Spleen (tissue), 11 donors: Measurements from ENCODE around the gene TEX54. TPM values are rescaled to one million over a fixed set of nuclear protein-coding genes. Genes with fewer than 3 reads are reported as not detected.

Experiments used
- DNase-seq: peaks from one replicate; pipeline ENCODE4 v3.0.0-alpha.2; 2020
- H3K27ac ChIP-seq, 8 donors: fragments of 200-600 bp; sonication (generic) in 7 of 8; 1 replicate in 4 of 8; 2 replicates in 4 of 8; pipeline versions ENCODE4 v1.5.0 to v1.8.0; 2016 to 2021; ENCODE audit warnings: inconsistent platforms in 4 of 8, mild to moderate bottlenecking in 4 of 8, moderate library complexity in 1 of 8
- H3K27me3 ChIP-seq, 7 donors: fragments of 200-600 bp; sonication (generic) in 6 of 7; replicated peaks in 1 of 7; 1 replicate in 4 of 7; 2 replicates in 3 of 7; pipeline versions ENCODE4 v1.5.0 to v1.8.0; 2016 to 2021; ENCODE audit warnings: inconsistent platforms in 3 of 7, mild to moderate bottlenecking in 1 of 7
- H3K36me3 ChIP-seq, 6 donors: fragments of 200-600 bp; sonication (generic) in 5 of 6; 1 replicate in 4 of 6; 2 replicates in 2 of 6; pipeline versions ENCODE4 v1.5.0 to v1.8.0; 2016 to 2021; ENCODE audit warnings: inconsistent platforms in 2 of 6
- H3K4me1 ChIP-seq, 6 donors: fragments of 200-600 bp; sonication (generic) in 5 of 6; 1 replicate in 3 of 6; 2 replicates in 3 of 6; pipeline versions ENCODE4 v1.5.0 to v1.8.0; 2016 to 2021; ENCODE audit warnings: inconsistent platforms in 3 of 6
- H3K4me3 ChIP-seq, 8 donors: fragments of 200-600 bp; sonication (generic) in 7 of 8; 1 replicate in 4 of 8; 2 replicates in 4 of 8; pipeline versions ENCODE4 v1.5.0 to v1.8.0; 2016 to 2021; ENCODE audit warnings: inconsistent platforms in 4 of 8, mild to moderate bottlenecking in 4 of 8, moderate library complexity in 2 of 8
- H3K9me3 ChIP-seq, 8 donors: fragments of 200-600 bp; sonication (generic) in 7 of 8; 1 replicate in 4 of 8; 2 replicates in 4 of 8; pipeline versions ENCODE4 v1.5.0 to v1.8.0; 2016 to 2021; ENCODE audit warnings: inconsistent platforms in 4 of 8
- CTCF ChIP-seq, 11 experiments: fragments of 200-600 bp in 7 of 11; fragments of 450-650 bp in 4 of 11; sonication (generic) in 4 of 11; IDR thresholded peaks in 8 of 11; conservative IDR thresholded peaks in 3 of 11; 1 replicate in 7 of 11; 2 replicates in 4 of 11; pipeline versions ENCODE4 v1.4.0 to v1.8.0; 2016 to 2021; ENCODE audit warnings: antibody characterized with exemption in 11 of 11, inconsistent platforms in 4 of 11, mild to moderate bottlenecking in 1 of 11
- POLR2A ChIP-seq, 3 donors: fragments of 450-650 bp; IDR thresholded peaks; one replicate each; pipeline ENCODE4 v1.5.1; 2017; ENCODE audit warnings: antibody characterized with exemption in 3 of 3, mild to moderate bottlenecking in 1 of 3
- POLR2AphosphoS5 ChIP-seq, 3 donors: sonication (generic); formaldehyde crosslinking; IDR thresholded peaks; one replicate each; pipeline ENCODE4 v1.5.1; 2017; ENCODE audit warnings: antibody characterized with exemption in 3 of 3
- WGBS, 5 donors: extraction: QIAGEN DNeasy Blood & Tissue Kit in 3 of 5; methylation state at CpG; one replicate each; pipeline versions ENCODE4 v1.1.5 to v1.1.7; 2013 to 2018; 5-methylcytosine and 5-hydroxymethylcytosine counted together
- intact Hi-C: fragments of 100-400 bp; cut with DNase I; formaldehyde crosslinking; loops from one replicate; pipeline ENCODE4 v1.15.0; 2023; ENCODE audit warnings: low total_unique reads
- polyA plus RNA-seq, 3 donors: library from polyadenylated mRNA; stranded (reverse); fragments of 200-250 nt; gene quantifications; one replicate each; pipeline ENCODE4 v1.2.1, GENCODE V29; 2013
- total RNA-seq, 7 donors: library from RNA; depleted of rRNA in 3 of 7; stranded (reverse); fragments of >200 nt in 3 of 7; fragmentation: NEBNext Ultra II Directional in 4 of 7; extraction: Animal tissue kit (Norgen Biotek cat#: 25700) in 4 of 7; gene quantifications; one replicate each; pipeline versions ENCODE4 v1.1.0 to v1.2.1, GENCODE V29; 2016 to 2021
- donor health status: healthy with polysubstance abuse.
- donor health status: DM: no; HTN: no; CAD: no; lungs with moderate emphysema.
- donor health status: DM: no; HTN: no; CAD: no.
- donor health status: Bipolar disorder and iron deficiency.
- donor health status: healthy.
- donor health status: DM: no; HTN: no; CAD: no.
- donor health status: DM: yes; HTN: yes; CAD: no.

Gene TEX54
- total and polyA plus RNA-seq, 10 donors = not detected

GRCh38 chr11:62858201-62858600 is 25.6 kb upstream of the TEX54 start:
- Histone ChIP-seq H3K27me3 (no peaks in the 10 kb centered on the region), H3K4me3 (peak overlapping the region in 1 of 8 donors; percentile 87), H3K27ac (peak overlapping the region in 1 of 8 donors; percentile 18), H3K9me3 (no peaks in the 10 kb centered on the region), H3K4me1 (peaks cover 23 to 61% (median 41%) of the 10 kb centered on the region in 6 donors), H3K36me3 (peaks cover 0 to 17% (median 13%) of the 10 kb centered on the region in 6 donors)
- peak; percentile 56 for DNase-seq
- intact Hi-C loops = loop anchor here (5.0 kb wide), 1 partner anchor 71 kb away; the partner anchor contains the start of gene TMEM179B
- 77 to 86% (median 86%) methylated on average over 7 of the region's 7 CpGs for WGBS, 5 donors
- no peak for TF ChIP-seq CTCF (IDR thresholded peaks at IDR 0.05 in 8 of 11, conservative IDR thresholded peaks at IDR 0.05 in 3 of 11)
- TF ChIP-seq POLR2AphosphoS5 (IDR thresholded peaks at IDR 0.05) = no peak
- TF ChIP-seq POLR2A (IDR thresholded peaks at IDR 0.05) = no peak

DNA sequence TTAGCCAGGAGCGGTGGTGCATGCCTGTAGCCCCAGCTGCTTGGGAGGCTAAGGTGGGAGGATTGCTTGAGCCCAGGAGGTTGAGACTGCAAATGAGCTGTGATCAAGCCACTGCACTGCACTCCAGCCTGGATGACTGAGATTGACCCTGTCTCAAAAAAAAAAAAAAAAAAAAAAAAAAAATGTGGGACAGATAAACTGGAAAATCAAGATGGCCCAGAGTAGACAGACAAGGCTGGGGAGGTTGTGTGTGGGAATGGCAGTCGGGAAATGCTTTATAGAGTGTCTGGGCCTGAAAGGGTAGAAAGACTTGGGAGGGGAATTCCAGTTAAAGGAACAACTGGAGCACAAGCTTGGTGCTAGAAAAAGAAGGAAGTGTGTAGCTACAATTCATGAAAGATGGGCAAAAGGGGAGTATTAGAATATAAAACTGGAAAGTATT is 24.9 kb upstream of the TEX54 start:
- TF ChIP-seq POLR2A (IDR thresholded peaks at IDR 0.05) = no peak
- TF ChIP-seq CTCF (IDR thresholded peaks at IDR 0.05 in 8 of 11, conservative IDR thresholded peaks at IDR 0.05 in 3 of 11) = no peak
- TF ChIP-seq POLR2AphosphoS5 (IDR thresholded peaks at IDR 0.05) = no peak
- WGBS, 5 donors = 52 to 73% (median 55%) methylated on average over 2 of the region's 2 CpGs
- Histone ChIP-seq H3K27me3 (no peaks in the 10 kb centered on the region), H3K27ac (peak overlapping the region in 2 of 8 donors; percentile 18 to 89), H3K9me3 (no peaks in the 10 kb centered on the region), H3K36me3 (peaks cover 0 to 23% (median 19%) of the 10 kb centered on the region in 6 donors), H3K4me1 (peaks cover 19 to 62% (median 42%) of the 10 kb centered on the region in 6 donors), H3K4me3 (peak overlapping the region in 2 of 8 donors; percentile 86 to 87)
- DNase-seq = no peak
- intact Hi-C loops = loop anchor here (5.0 kb wide), 1 partner anchor 70 kb away; the partner anchor contains the start of gene TMEM179B

DNA sequence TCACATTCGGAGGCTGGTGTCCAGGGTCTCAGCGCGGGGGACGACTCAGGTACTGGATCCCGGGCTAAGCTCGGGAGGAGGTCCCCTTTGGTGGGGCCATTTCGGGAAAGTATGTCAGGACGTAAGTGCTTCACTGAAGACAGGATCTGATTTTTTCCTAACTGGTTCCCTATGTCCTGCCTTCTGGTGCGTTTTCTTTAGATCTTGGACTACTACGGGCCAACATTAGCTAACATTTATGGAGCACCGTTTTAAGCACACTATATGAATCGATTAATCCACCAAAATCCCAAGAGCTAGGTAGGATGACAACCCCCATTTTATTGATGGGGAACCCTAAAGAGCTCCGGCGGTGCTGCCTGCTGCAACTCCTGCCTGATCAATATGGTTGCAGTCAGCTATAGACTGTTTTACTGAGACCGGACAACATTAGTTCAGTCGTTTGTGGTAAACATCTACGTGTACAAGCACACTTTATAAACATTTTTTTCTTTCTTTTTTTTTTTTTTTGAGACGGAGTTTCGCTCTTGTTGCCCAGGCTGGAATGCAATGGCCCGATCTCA is 23.8 kb upstream of the TEX54 start:
- H3K27me3 ChIP-seq = no peaks in the 10 kb centered on the region
- H3K4me1 ChIP-seq = peaks cover 22 to 66% (median 50%) of the 10 kb centered on the region in 6 donors
- peak; percentile 47 for DNase-seq
- peak overlapping the region; percentile 45 to 90 (median 86) for H3K27ac ChIP-seq
- H3K9me3 ChIP-seq = no peaks in the 10 kb centered on the region
- H3K4me3 ChIP-seq = peak overlapping the region; percentile 61 to 95 (median 85)
- TF ChIP-seq POLR2AphosphoS5 (IDR thresholded peaks at IDR 0.05) = no peak
- no peak for TF ChIP-seq POLR2A (IDR thresholded peaks at IDR 0.05)
- TF ChIP-seq CTCF (IDR thresholded peaks at IDR 0.05 in 8 of 11, conservative IDR thresholded peaks at IDR 0.05 in 3 of 11) = no peak
- intact Hi-C loops = loop anchor here (5.0 kb wide), 1 partner anchor 69 kb away; the partner anchor contains the start of gene TMEM179B
- 2 to 9% (median 7%) methylated on average over 16 to 20 of the region's 20 CpGs for whole genome bisulfite sequencing, 5 donors
- H3K36me3 ChIP-seq = peaks cover 0 to 35% (median 30%) of the 10 kb centered on the region in 6 donors
